HL-60 (cell line): ENCODE measurements around the gene FAM53A.
"Not testable (repeated sequence)": the region's sequence is repeated elsewhere in the genome, so short reads cannot be mapped to it uniquely, and the experiment has no call there.

ENCODE experiments used
- DNase-seq, 2 experiments: peaks; one replicate each; pipeline ENCODE4 v3.0.0-alpha.2; 2010 to 2020; ENCODE audit warnings: low read depth in 1 of 2, low spot score in 1 of 2
- H3K27ac ChIP-seq: fragments of 250-450 bp; sonication (Bioruptor Pico); replicated peaks from 2 replicates; pipeline ENCODE4 v1.5.1; 2020; ENCODE audit warnings: mild to moderate bottlenecking, moderate library complexity
- H3K27me3 ChIP-seq: fragments of 250-450 bp; sonication (Bioruptor Pico); 2 replicates; pipeline ENCODE4 v1.5.1; 2021; ENCODE audit warnings: mild to moderate bottlenecking, moderate library complexity; ENCODE audit not compliant: insufficient read depth, poor library complexity, severe bottlenecking
- H3K4me3 ChIP-seq: replicated peaks from 2 replicates; pipeline ENCODE4 v1.5.1; 2011; ENCODE audit warnings: mild to moderate bottlenecking, control low read depth, low read length; ENCODE audit not compliant: insufficient read depth
- GABPA ChIP-seq: IDR thresholded peaks from 2 replicates; pipeline ENCODE4 v1.6.1; 2012; ENCODE audit warnings: low read depth
- POLR2AphosphoS5 ChIP-seq: IDR thresholded peaks from 2 replicates; pipeline ENCODE4 v1.6.1; 2012; ENCODE audit warnings: low read depth
- SPI1 ChIP-seq: IDR thresholded peaks from 2 replicates; pipeline ENCODE4 v1.6.1; 2012; ENCODE audit warnings: low read depth, mild to moderate bottlenecking, borderline replicate concordance
- TF ChIP-seq, protein P1 (sequence below): IDR thresholded peaks from 2 replicates; pipeline ENCODE4 v1.6.1; 2012; ENCODE audit warnings: low read depth; ENCODE audit not compliant: insufficient replicate concordance
- TF ChIP-seq, protein P2 (sequence below): IDR thresholded peaks from one replicate; pipeline ENCODE4 v1.5.1; 2011; ENCODE audit warnings: low read length, control low read depth, inconsistent platforms; ENCODE audit not compliant: insufficient read depth

Gene FAM53A

DNA sequence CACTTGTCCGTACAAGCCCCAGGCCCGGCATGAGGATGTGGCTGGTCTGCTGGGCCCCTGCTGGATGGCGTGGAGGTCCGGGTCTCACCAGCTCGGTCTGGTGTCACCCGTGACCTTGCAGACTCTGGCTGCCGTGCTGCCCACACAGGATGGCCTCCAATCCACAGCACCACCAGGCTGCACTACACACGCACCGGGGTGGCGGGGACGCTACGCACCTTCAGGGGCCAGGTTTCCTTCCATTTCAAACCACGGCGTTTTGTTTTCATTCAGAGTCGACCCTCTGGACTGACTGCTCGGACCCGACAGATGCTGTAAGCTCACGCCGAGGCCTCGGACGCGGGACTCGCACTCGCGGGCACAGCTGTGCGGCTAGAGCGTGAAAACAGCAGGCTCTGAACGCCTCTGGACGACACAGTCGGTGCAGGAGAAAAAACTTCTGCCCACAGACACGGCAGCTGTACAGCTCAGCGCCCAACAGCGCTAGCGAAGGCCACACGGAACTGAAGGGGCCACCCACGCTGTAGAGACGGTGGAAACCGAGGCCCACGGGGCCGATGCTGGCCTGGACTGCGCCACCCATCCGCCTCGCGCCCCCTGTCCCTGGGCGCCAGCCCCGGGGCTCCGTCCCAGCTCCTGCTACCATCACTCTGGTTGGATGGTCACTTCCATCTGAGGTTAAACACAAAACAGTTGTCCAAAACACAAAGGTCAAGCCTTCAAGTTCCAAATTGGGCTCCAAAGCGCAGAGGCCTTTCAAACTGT, 40.0 kb downstream of the FAM53A start:
- Histone ChIP-seq H3K27ac (no peak overlapping the region), H3K27me3 (no peaks in the 10 kb centered on the region), H3K4me3 (no peak overlapping the region)
- DNase-seq = no peak
- TF ChIP-seq, protein P1, sequence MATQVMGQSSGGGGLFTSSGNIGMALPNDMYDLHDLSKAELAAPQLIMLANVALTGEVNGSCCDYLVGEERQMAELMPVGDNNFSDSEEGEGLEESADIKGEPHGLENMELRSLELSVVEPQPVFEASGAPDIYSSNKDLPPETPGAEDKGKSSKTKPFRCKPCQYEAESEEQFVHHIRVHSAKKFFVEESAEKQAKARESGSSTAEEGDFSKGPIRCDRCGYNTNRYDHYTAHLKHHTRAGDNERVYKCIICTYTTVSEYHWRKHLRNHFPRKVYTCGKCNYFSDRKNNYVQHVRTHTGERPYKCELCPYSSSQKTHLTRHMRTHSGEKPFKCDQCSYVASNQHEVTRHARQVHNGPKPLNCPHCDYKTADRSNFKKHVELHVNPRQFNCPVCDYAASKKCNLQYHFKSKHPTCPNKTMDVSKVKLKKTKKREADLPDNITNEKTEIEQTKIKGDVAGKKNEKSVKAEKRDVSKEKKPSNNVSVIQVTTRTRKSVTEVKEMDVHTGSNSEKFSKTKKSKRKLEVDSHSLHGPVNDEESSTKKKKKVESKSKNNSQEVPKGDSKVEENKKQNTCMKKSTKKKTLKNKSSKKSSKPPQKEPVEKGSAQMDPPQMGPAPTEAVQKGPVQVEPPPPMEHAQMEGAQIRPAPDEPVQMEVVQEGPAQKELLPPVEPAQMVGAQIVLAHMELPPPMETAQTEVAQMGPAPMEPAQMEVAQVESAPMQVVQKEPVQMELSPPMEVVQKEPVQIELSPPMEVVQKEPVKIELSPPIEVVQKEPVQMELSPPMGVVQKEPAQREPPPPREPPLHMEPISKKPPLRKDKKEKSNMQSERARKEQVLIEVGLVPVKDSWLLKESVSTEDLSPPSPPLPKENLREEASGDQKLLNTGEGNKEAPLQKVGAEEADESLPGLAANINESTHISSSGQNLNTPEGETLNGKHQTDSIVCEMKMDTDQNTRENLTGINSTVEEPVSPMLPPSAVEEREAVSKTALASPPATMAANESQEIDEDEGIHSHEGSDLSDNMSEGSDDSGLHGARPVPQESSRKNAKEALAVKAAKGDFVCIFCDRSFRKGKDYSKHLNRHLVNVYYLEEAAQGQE = no peak
- TF ChIP-seq GABPA = no peak
- TF ChIP-seq SPI1 = no peak
- TF ChIP-seq POLR2AphosphoS5 = no peak
- TF ChIP-seq, protein P2, sequence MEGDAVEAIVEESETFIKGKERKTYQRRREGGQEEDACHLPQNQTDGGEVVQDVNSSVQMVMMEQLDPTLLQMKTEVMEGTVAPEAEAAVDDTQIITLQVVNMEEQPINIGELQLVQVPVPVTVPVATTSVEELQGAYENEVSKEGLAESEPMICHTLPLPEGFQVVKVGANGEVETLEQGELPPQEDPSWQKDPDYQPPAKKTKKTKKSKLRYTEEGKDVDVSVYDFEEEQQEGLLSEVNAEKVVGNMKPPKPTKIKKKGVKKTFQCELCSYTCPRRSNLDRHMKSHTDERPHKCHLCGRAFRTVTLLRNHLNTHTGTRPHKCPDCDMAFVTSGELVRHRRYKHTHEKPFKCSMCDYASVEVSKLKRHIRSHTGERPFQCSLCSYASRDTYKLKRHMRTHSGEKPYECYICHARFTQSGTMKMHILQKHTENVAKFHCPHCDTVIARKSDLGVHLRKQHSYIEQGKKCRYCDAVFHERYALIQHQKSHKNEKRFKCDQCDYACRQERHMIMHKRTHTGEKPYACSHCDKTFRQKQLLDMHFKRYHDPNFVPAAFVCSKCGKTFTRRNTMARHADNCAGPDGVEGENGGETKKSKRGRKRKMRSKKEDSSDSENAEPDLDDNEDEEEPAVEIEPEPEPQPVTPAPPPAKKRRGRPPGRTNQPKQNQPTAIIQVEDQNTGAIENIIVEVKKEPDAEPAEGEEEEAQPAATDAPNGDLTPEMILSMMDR = no peak

- no peak for DNase-seq
- Histone ChIP-seq H3K27me3 (no peaks in the 10 kb centered on the region), H3K4me3 (no peak overlapping the region), H3K27ac (no peak overlapping the region)
- TF ChIP-seq SPI1 = no peak
- TF ChIP-seq, protein P2 = no peak
- no peak for TF ChIP-seq POLR2AphosphoS5
- TF ChIP-seq, protein P1 = no peak
- no peak for TF ChIP-seq GABPA
Measured at GRCh38 chr4:1642196-1642951, 41.7 kb downstream of the FAM53A start.

DNA sequence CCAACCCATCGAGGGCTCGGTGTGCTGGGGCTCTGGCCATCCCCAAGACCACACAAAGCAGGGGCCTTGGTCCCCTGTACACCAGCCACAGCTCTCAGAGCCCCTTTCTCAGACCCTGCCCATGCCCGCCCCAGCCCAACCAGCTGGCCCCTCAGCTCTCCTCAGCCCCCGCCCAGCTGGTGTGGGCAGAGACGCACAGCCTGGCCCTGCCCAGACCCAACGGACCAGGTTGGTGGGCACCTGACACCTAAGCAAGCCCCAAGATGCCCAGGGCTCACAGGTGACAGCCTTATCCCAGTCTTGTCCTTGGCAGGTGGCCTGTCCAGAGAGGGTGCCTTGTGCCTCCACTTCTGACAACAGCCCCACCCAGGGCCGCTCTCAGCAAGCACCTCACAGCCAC, 42.4 kb downstream of the FAM53A start:
- TF ChIP-seq POLR2AphosphoS5 (no peak), GABPA (no peak), SPI1 (no peak)
- TF ChIP-seq, protein P1 = no peak
- TF ChIP-seq, protein P2 = no peak
- no peak for DNase-seq
- H3K4me3 ChIP-seq = no peak overlapping the region
- H3K27me3 ChIP-seq = no peaks in the 10 kb centered on the region
- no peak overlapping the region for H3K27ac ChIP-seq

DNA sequence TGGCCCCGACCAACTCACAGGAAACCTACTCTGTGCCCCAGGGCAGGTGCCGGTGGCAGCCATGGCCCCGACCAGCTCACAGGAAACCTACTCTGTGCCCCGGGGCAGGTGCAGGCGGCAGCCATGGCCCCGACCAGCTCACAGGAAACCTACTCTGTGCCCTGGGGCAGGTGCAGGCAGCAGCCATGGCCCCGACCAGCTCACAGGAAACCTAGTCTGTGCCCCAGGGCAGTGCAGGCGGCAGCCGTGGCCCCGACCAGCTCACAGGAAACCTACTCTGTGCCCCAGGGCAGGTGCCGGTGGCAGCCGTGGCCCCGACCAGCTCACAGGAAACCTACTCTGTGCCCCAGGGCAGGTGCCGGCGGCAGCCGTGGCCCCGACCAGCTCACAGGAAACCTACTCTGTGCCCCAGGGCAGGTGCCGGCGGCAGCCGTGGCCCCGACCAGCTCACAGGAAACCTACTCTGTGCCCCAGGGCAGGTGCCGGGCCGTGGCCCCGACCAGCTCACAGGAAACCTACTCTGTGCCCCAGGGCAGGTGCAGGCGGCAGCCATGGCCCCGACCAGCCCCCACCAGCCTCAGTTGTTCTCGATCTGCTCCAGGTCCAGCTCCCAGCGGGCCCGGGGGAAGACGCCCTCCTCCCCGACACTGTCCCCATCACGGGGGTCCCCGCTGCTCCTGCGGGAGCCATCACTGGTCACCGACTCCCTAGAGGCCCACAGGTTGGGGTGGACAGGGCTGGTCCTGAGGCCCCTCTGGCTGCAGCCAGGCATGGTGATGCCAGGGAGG, 43.2 kb downstream of the FAM53A start:
- not testable (repeated sequence) for H3K4me3 ChIP-seq, H3K27ac ChIP-seq, H3K27me3 ChIP-seq, DNase-seq
